ENCODE results near the gene IL17REL. TPM values are rescaled to one million over a fixed set of nuclear protein-coding genes. Genes with fewer than 3 reads are reported as not detected.
A peak's percentile ranks its signal among the peaks of the same experiment; 100 is the strongest.

The IL17REL gene
- total RNA-seq, 2 experiments from 2014 or later: 0.16 TPM

DNA sequence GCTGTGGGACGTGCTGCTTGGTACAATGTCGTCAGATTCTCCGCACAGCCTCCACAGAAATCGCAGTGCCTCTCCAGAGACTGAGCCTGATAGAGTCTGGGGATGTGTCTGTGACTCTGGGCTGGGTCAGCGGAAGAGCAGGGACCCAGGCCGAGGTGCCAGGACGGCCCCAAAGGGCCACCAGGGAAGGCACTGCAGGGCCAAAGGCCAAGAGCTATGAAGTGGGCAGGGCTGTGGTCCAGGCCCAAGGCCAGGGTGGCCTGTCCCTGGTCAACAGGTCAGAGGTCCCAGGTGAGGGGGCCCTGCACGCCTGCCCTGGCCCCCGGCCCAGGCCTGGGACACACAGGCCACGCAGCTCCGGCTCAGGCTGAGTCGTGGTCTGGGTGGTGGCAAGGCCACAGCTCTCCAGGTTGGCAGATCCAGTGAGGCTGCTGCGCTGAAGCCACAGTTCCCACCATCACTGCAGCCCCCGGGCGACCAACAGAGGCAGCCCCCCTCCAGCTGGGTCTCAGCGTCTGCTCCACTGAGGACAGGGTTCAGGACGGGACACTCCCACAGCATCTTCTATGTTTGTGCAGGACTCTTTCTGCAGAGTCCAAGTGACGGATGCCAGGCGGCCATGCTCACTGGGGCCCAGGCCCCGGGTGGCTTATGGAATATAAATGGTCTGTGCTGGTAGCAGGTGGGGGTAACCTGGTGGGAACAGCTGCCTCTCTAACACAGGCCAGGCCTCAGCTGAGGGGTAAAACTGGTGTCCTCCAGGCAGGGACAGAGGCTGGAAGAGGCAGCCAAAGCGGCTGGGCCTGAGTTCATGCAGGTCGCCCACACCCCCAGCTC, 56.8 kb downstream of the IL17REL start:
- Mint-ChIP-seq H3K9me3 (ENCODE audit: low read depth) (no peaks in the 10 kb centered on the region), H3K4me1 (peaks cover 14% of the 10 kb centered on the region), H3K27ac (no peak overlapping the region), H3K27me3 (no peaks in the 10 kb centered on the region), H3K4me3 (no peak overlapping the region), H3K36me3 (ENCODE audit: low read depth) (no peaks in the 10 kb centered on the region)
- POLR2A ChIA-PET: no interaction called here
- intact Hi-C loops (cut with DNase I, micrococcal nuclease): no loop called here
- ATAC-seq: no peak
- no peak for DNase-seq
- CTCF ChIA-PET: interaction anchor here (1.5 kb wide), 1 partner anchor 75 kb away, joined by 4 read pairs; no protein-coding TSS in a partner anchor

- POLR2A ChIA-PET: no interaction called here
- Mint-ChIP-seq H3K36me3 (ENCODE audit: low read depth) (no peaks in the 10 kb centered on the region), H3K4me1 (peaks cover 14% of the 10 kb centered on the region), H3K9me3 (ENCODE audit: low read depth) (no peaks in the 10 kb centered on the region), H3K27ac (no peak overlapping the region), H3K27me3 (no peaks in the 10 kb centered on the region), H3K4me3 (no peak overlapping the region)
- CTCF ChIA-PET: interaction anchor here (0.5 to 1.5 kb wide), 2 partner anchors 76 to 365 kb away, joined by 3 to 4 read pairs; no protein-coding TSS in a partner anchor
- ATAC-seq (no peak), DNase-seq (no peak)
- intact Hi-C loops (cut with DNase I, micrococcal nuclease): no loop called here
These were observed 57.5 kb downstream of the IL17REL start for GRCh38 chr22:49954991-49955580.

GRCh38 chr22:49954354-49954753, 58.2 kb downstream of the IL17REL start:
- H3K4me1 Mint-ChIP-seq: peaks cover 11% of the 10 kb centered on the region
- CTCF ChIA-PET: interaction anchor here (0.5 to 1.5 kb wide), 2 partner anchors 76 to 366 kb away, joined by 3 to 4 read pairs; no protein-coding TSS in a partner anchor
- ATAC-seq (no peak), DNase-seq (no peak)
- H3K4me3 Mint-ChIP-seq: no peak overlapping the region
- POLR2A ChIA-PET: no interaction called here
- H3K27ac Mint-ChIP-seq: no peak overlapping the region
- H3K9me3 Mint-ChIP-seq (ENCODE audit: low read depth): no peaks in the 10 kb centered on the region
- H3K36me3 Mint-ChIP-seq (ENCODE audit: low read depth): no peaks in the 10 kb centered on the region
- intact Hi-C loops (cut with DNase I, micrococcal nuclease): no loop called here
- H3K27me3 Mint-ChIP-seq: no peaks in the 10 kb centered on the region

GRCh38 chr22:49953680-49954344, 58.8 kb downstream of the IL17REL start:
- Mint-ChIP-seq H3K4me3 (no peak overlapping the region), H3K4me1 (peaks cover 6% of the 10 kb centered on the region), H3K27me3 (no peaks in the 10 kb centered on the region), H3K36me3 (ENCODE audit: low read depth) (no peaks in the 10 kb centered on the region), H3K27ac (no peak overlapping the region), H3K9me3 (ENCODE audit: low read depth) (no peaks in the 10 kb centered on the region)
- DNase-seq: no peak
- ChIA-PET CTCF (interaction anchor here (1.5 kb wide), 1 partner anchor 77 kb away, joined by 4 read pairs; no protein-coding TSS in a partner anchor), POLR2A (interaction anchor here (1.1 kb wide), 1 partner anchor 9 kb away, joined by 3 read pairs; no protein-coding TSS in a partner anchor)
- ATAC-seq: no peak
- intact Hi-C loops (cut with DNase I, micrococcal nuclease): no loop called here

- DNase-seq (no peak), ATAC-seq (no peak)
- H3K27me3 Mint-ChIP-seq: no peaks in the 10 kb centered on the region
- ChIA-PET CTCF (no interaction called here), POLR2A (interaction anchor here (1.1 kb wide), 1 partner anchor 9 kb away, joined by 3 read pairs; no protein-coding TSS in a partner anchor)
- H3K36me3 Mint-ChIP-seq (ENCODE audit: low read depth): no peaks in the 10 kb centered on the region
- H3K4me1 Mint-ChIP-seq: peaks cover 3% of the 10 kb centered on the region
- H3K9me3 Mint-ChIP-seq (ENCODE audit: low read depth): no peaks in the 10 kb centered on the region
- intact Hi-C loops (cut with DNase I, micrococcal nuclease): no loop called here
- no peak overlapping the region for H3K4me3 Mint-ChIP-seq
- no peak overlapping the region for H3K27ac Mint-ChIP-seq
These were observed 59.4 kb downstream of the IL17REL start for GRCh38 chr22:49953027-49953679.

- Mint-ChIP-seq H3K4me1 (peaks cover 3% of the 10 kb centered on the region), H3K9me3 (ENCODE audit: low read depth) (no peaks in the 10 kb centered on the region), H3K36me3 (ENCODE audit: low read depth) (no peaks in the 10 kb centered on the region), H3K4me3 (no peak overlapping the region), H3K27ac (no peak overlapping the region), H3K27me3 (no peaks in the 10 kb centered on the region)
- no peak for DNase-seq
- no peak for ATAC-seq
- CTCF ChIA-PET: interaction anchor here (1.3 to 1.6 kb wide), 2 partner anchors 14 to 78 kb away, joined by 3 read pairs; no protein-coding TSS in a partner anchor
- POLR2A ChIA-PET: interaction anchor here (1.1 kb wide), 1 partner anchor 10 kb away, joined by 3 read pairs; no protein-coding TSS in a partner anchor
- intact Hi-C loops (cut with DNase I, micrococcal nuclease): loop anchor here in 1 of 2 experiments (1.0 kb wide), 1 partner anchor 7 kb away; no protein-coding TSS in a partner anchor
These were observed 60.3 kb downstream of the IL17REL start for GRCh38 chr22:49951986-49952896.

DNA sequence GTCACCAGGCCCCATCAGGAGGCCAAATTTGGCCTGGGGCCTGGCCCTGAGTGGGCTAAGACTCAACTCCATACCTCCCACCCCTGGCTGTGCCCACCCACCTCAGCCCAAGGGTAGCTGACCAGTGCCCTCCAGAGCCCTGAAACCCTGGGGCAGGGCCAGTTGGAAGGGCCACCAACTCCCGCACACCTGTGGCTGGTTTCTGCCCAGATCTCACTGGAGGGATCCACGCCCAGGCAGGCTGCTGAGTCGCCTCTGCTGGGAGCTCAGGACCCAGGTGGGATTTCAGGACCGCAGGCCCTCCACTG, 60.9 kb downstream of the IL17REL start:
- no peaks in the 10 kb centered on the region for H3K9me3 Mint-ChIP-seq (ENCODE audit: low read depth)
- ATAC-seq: no peak

GRCh38 chr22:49951000-49951677, 61.4 kb downstream of the IL17REL start:
- no peaks in the 10 kb centered on the region for H3K9me3 Mint-ChIP-seq (ENCODE audit: low read depth)
- DNase-seq (peak; percentile 95), ATAC-seq (peak; percentile 98)
- H3K4me3 Mint-ChIP-seq: peak overlapping the region; percentile 22
- no peaks in the 10 kb centered on the region for H3K27me3 Mint-ChIP-seq
- peak overlapping the region; percentile 47 for H3K27ac Mint-ChIP-seq
- intact Hi-C loops (cut with DNase I, micrococcal nuclease): loop anchor here in 1 of 2 experiments (1.0 kb wide), 1 partner anchor 8 kb away; no protein-coding TSS in a partner anchor
- H3K36me3 Mint-ChIP-seq (ENCODE audit: low read depth): no peaks in the 10 kb centered on the region
- peaks cover 3% of the 10 kb centered on the region for H3K4me1 Mint-ChIP-seq
- POLR2A ChIA-PET: interaction anchor here (0.6 to 1.1 kb wide), 7 partner anchors 8 to 133 kb away, joined by 3 to 9 read pairs (median 4); partner anchors contain the start of gene PIM3
- CTCF ChIA-PET: interaction anchor here (0.8 to 1.6 kb wide), 4 partner anchors 11 to 79 kb away, joined by 3 read pairs; no protein-coding TSS in a partner anchor

More for the DNA sequence above, 60.9 kb downstream of the IL17REL start:
- ChIA-PET CTCF (interaction anchor here (0.8 to 1.6 kb wide), 4 partner anchors 10 to 79 kb away, joined by 3 read pairs; no protein-coding TSS in a partner anchor), POLR2A (interaction anchor here (0.6 to 1.1 kb wide), 6 partner anchors 8 to 19 kb away, joined by 3 to 7 read pairs (median 4); partner anchors contain the start of gene PIM3)
- Mint-ChIP-seq H3K4me3 (no peak overlapping the region), H3K36me3 (ENCODE audit: low read depth) (no peaks in the 10 kb centered on the region), H3K27me3 (no peaks in the 10 kb centered on the region), H3K27ac (no peak overlapping the region), H3K4me1 (peaks cover 3% of the 10 kb centered on the region)
- no peak for DNase-seq
- intact Hi-C loops (cut with DNase I, micrococcal nuclease): loop anchor here in 1 of 2 experiments (1.0 kb wide), 1 partner anchor 8 kb away; no protein-coding TSS in a partner anchor

GRCh38 chr22:49950396-49950994, 62.1 kb downstream of the IL17REL start:
- Mint-ChIP-seq H3K4me3 (no peak overlapping the region), H3K36me3 (ENCODE audit: low read depth) (no peaks in the 10 kb centered on the region), H3K9me3 (ENCODE audit: low read depth) (no peaks in the 10 kb centered on the region), H3K4me1 (peaks cover 7% of the 10 kb centered on the region), H3K27ac (no peak overlapping the region), H3K27me3 (no peaks in the 10 kb centered on the region)
- POLR2A ChIA-PET: interaction anchor here (0.6 to 1.1 kb wide), 4 partner anchors 9 to 132 kb away, joined by 3 to 9 read pairs (median 6); partner anchors contain the start of gene PIM3
- intact Hi-C loops (cut with DNase I, micrococcal nuclease): no loop called here
- ATAC-seq (no peak), DNase-seq (no peak)
- CTCF ChIA-PET: interaction anchor here (1.0 to 1.3 kb wide), 2 partner anchors 11 to 80 kb away, joined by 3 read pairs; no protein-coding TSS in a partner anchor
